ENCODE results near the gene STK11IP. TPM values are rescaled to one million over a fixed set of nuclear protein-coding genes. Genes with fewer than 3 reads are reported as not detected.

The STK11IP gene
- total RNA-seq, 1 experiment from 2014 or later: 45.0 TPM

Small RNA genes lying within 50 kb of the gene (microRNA-seq; reads per million reads assigned to microRNA genes)
- 2.8 reads per million for gene MIR3132 (ENCODE audit: borderline number of aligned reads)

Other genes starting within 250 kb of the STK11IP start
- 80.1 TPM for gene DNPEP, start 209.9 kb upstream of the STK11IP start, total RNA-seq (2021; ENCODE audit: unreplicated experiment)
- gene DES, start 179.5 kb upstream of the STK11IP start, total RNA-seq (2021; ENCODE audit: unreplicated experiment): 4.2 TPM
- gene SPEG, start 163.0 kb upstream of the STK11IP start, total RNA-seq (2021; ENCODE audit: unreplicated experiment): 56.6 TPM
- gene GMPPA, start 99.0 kb upstream of the STK11IP start, total RNA-seq (2021; ENCODE audit: unreplicated experiment): 71.8 TPM
- gene ASIC4, start 83.4 kb upstream of the STK11IP start, total RNA-seq (2021; ENCODE audit: unreplicated experiment): 2.1 TPM
- 228 TPM for gene CHPF, start 54.0 kb upstream of the STK11IP start, total RNA-seq (2021; ENCODE audit: unreplicated experiment)
- 2.1 TPM for gene TMEM198, start 53.8 kb upstream of the STK11IP start, total RNA-seq (2021; ENCODE audit: unreplicated experiment)
- gene OBSL1, start 26.3 kb upstream of the STK11IP start, total RNA-seq (2021; ENCODE audit: unreplicated experiment): 45.2 TPM
- not detected for gene INHA, start 25.5 kb upstream of the STK11IP start, total RNA-seq (2021; ENCODE audit: unreplicated experiment)
- 23.0 TPM for gene SLC4A3, start 29.8 kb downstream of the STK11IP start, total RNA-seq (2021; ENCODE audit: unreplicated experiment)

Measured in HCT116 (cell line).